Spleen (tissue), 11 donors: ENCODE results near the gene BAG5. TPM values are rescaled to one million over a fixed set of nuclear protein-coding genes. Genes with fewer than 3 reads are reported as not detected.
A peak's percentile ranks its signal among the peaks of the same experiment; 100 is the strongest.

ENCODE experiments used
- DNase-seq: peaks from one replicate; pipeline ENCODE4 v3.0.0-alpha.2; 2020
- H3K27ac ChIP-seq, 8 donors: fragments of 200-600 bp; sonication (generic) in 7 of 8; 1 replicate in 4 of 8; 2 replicates in 4 of 8; pipeline versions ENCODE4 v1.5.0 to v1.8.0; 2016 to 2021; ENCODE audit warnings: inconsistent platforms in 4 of 8, mild to moderate bottlenecking in 4 of 8, moderate library complexity in 1 of 8
- H3K27me3 ChIP-seq, 7 donors: fragments of 200-600 bp; sonication (generic) in 6 of 7; replicated peaks in 1 of 7; 1 replicate in 4 of 7; 2 replicates in 3 of 7; pipeline versions ENCODE4 v1.5.0 to v1.8.0; 2016 to 2021; ENCODE audit warnings: inconsistent platforms in 3 of 7, mild to moderate bottlenecking in 1 of 7
- H3K36me3 ChIP-seq, 6 donors: fragments of 200-600 bp; sonication (generic) in 5 of 6; 1 replicate in 4 of 6; 2 replicates in 2 of 6; pipeline versions ENCODE4 v1.5.0 to v1.8.0; 2016 to 2021; ENCODE audit warnings: inconsistent platforms in 2 of 6
- H3K4me1 ChIP-seq, 6 donors: fragments of 200-600 bp; sonication (generic) in 5 of 6; 1 replicate in 3 of 6; 2 replicates in 3 of 6; pipeline versions ENCODE4 v1.5.0 to v1.8.0; 2016 to 2021; ENCODE audit warnings: inconsistent platforms in 3 of 6
- H3K4me3 ChIP-seq, 8 donors: fragments of 200-600 bp; sonication (generic) in 7 of 8; 1 replicate in 4 of 8; 2 replicates in 4 of 8; pipeline versions ENCODE4 v1.5.0 to v1.8.0; 2016 to 2021; ENCODE audit warnings: inconsistent platforms in 4 of 8, mild to moderate bottlenecking in 4 of 8, moderate library complexity in 2 of 8
- H3K9me3 ChIP-seq, 8 donors: fragments of 200-600 bp; sonication (generic) in 7 of 8; 1 replicate in 4 of 8; 2 replicates in 4 of 8; pipeline versions ENCODE4 v1.5.0 to v1.8.0; 2016 to 2021; ENCODE audit warnings: inconsistent platforms in 4 of 8
- CTCF ChIP-seq, 11 experiments: fragments of 200-600 bp in 7 of 11; fragments of 450-650 bp in 4 of 11; sonication (generic) in 4 of 11; IDR thresholded peaks in 8 of 11; conservative IDR thresholded peaks in 3 of 11; 1 replicate in 7 of 11; 2 replicates in 4 of 11; pipeline versions ENCODE4 v1.4.0 to v1.8.0; 2016 to 2021; ENCODE audit warnings: antibody characterized with exemption in 11 of 11, inconsistent platforms in 4 of 11, mild to moderate bottlenecking in 1 of 11
- POLR2A ChIP-seq, 3 donors: fragments of 450-650 bp; IDR thresholded peaks; one replicate each; pipeline ENCODE4 v1.5.1; 2017; ENCODE audit warnings: antibody characterized with exemption in 3 of 3, mild to moderate bottlenecking in 1 of 3
- POLR2AphosphoS5 ChIP-seq, 3 donors: sonication (generic); formaldehyde crosslinking; IDR thresholded peaks; one replicate each; pipeline ENCODE4 v1.5.1; 2017; ENCODE audit warnings: antibody characterized with exemption in 3 of 3
- WGBS, 5 donors: extraction: QIAGEN DNeasy Blood & Tissue Kit in 3 of 5; methylation state at CpG; one replicate each; pipeline versions ENCODE4 v1.1.5 to v1.1.7; 2013 to 2018; 5-methylcytosine and 5-hydroxymethylcytosine counted together
- intact Hi-C: fragments of 100-400 bp; cut with DNase I; formaldehyde crosslinking; loops from one replicate; pipeline ENCODE4 v1.15.0; 2023; ENCODE audit warnings: low total_unique reads
- polyA plus RNA-seq, 3 donors: library from polyadenylated mRNA; stranded (reverse); fragments of 200-250 nt; gene quantifications; one replicate each; pipeline ENCODE4 v1.2.1, GENCODE V29; 2013
- total RNA-seq, 7 donors: library from RNA; depleted of rRNA in 3 of 7; stranded (reverse); fragments of >200 nt in 3 of 7; fragmentation: NEBNext Ultra II Directional in 4 of 7; extraction: Animal tissue kit (Norgen Biotek cat#: 25700) in 4 of 7; gene quantifications; one replicate each; pipeline versions ENCODE4 v1.1.0 to v1.2.1, GENCODE V29; 2016 to 2021
- donor health status: healthy with polysubstance abuse.
- donor health status: DM: no; HTN: no; CAD: no; lungs with moderate emphysema.
- donor health status: DM: no; HTN: no; CAD: no.
- donor health status: Bipolar disorder and iron deficiency.
- donor health status: healthy.
- donor health status: DM: no; HTN: no; CAD: no.
- donor health status: DM: yes; HTN: yes; CAD: no.

BAG5 gene
- total and polyA plus RNA-seq, 10 donors: 9.3 to 42.5 (median 29.9) TPM

GRCh38 chr14:103521951-103522563, 40.4 kb downstream of the BAG5 start:
- 1 to 2% (median 2%) methylated on average over 21 to 74 of the region's 74 CpGs for WGBS, 5 donors

GRCh38 chr14:103521438-103521950, 41.0 kb downstream of the BAG5 start:
- Histone ChIP-seq H3K27ac (peak overlapping the region in 4 of 8 donors; percentile 15 to 66 (median 35)), H3K4me1 (peaks cover 28 to 67% (median 60%) of the 10 kb centered on the region in 6 donors), H3K9me3 (no peaks in the 10 kb centered on the region), H3K27me3 (peaks cover 0 to 55% (median 24%) of the 10 kb centered on the region in 7 donors), H3K4me3 (peak overlapping the region; percentile 35 to 78 (median 60)), H3K36me3 (no peaks in the 10 kb centered on the region)
- WGBS, 5 donors: 1% methylated on average over 17 to 77 of the region's 77 CpGs
- DNase-seq: peak; percentile 78
- intact Hi-C loops: no loop called here
- no peak for TF ChIP-seq CTCF (IDR thresholded peaks at IDR 0.05 in 8 of 11, conservative IDR thresholded peaks at IDR 0.05 in 3 of 11)
- TF ChIP-seq POLR2A (IDR thresholded peaks at IDR 0.05): no peak
- TF ChIP-seq POLR2AphosphoS5 (IDR thresholded peaks at IDR 0.05): no peak

More at GRCh38 chr14:103521951-103522563, 40.4 kb downstream of the BAG5 start:
- intact Hi-C loops: no loop called here
- H3K36me3 ChIP-seq: no peaks in the 10 kb centered on the region
- DNase-seq: peak; percentile 77
- H3K9me3 ChIP-seq: no peaks in the 10 kb centered on the region
- H3K27me3 ChIP-seq: peaks cover 0 to 55% (median 24%) of the 10 kb centered on the region in 7 donors
- H3K27ac ChIP-seq: peak overlapping the region in 3 of 8 donors; percentile 15 to 66 (median 42)
- H3K4me1 ChIP-seq: peaks cover 28 to 73% (median 66%) of the 10 kb centered on the region in 6 donors
- peak overlapping the region; percentile 35 to 78 (median 60) for H3K4me3 ChIP-seq
- TF ChIP-seq POLR2AphosphoS5 (IDR thresholded peaks at IDR 0.05) (no peak), POLR2A (IDR thresholded peaks at IDR 0.05) (no peak), CTCF (IDR thresholded peaks at IDR 0.05 in 8 of 11, conservative IDR thresholded peaks at IDR 0.05 in 3 of 11) (no peak)

- Histone ChIP-seq H3K9me3 (no peaks in the 10 kb centered on the region), H3K4me3 (peak overlapping the region; percentile 35 to 78 (median 60)), H3K27me3 (peaks cover 0 to 55% (median 24%) of the 10 kb centered on the region in 7 donors), H3K4me1 (peaks cover 28 to 61% (median 55%) of the 10 kb centered on the region in 6 donors), H3K36me3 (no peaks in the 10 kb centered on the region), H3K27ac (peak overlapping the region in 4 of 8 donors; percentile 15 to 66 (median 35))
- intact Hi-C loops: no loop called here
- DNase-seq: peak; percentile 92
- TF ChIP-seq POLR2AphosphoS5 (IDR thresholded peaks at IDR 0.05) (peak; percentile 72 to 82 (median 73)), CTCF (IDR thresholded peaks at IDR 0.05 in 8 of 11, conservative IDR thresholded peaks at IDR 0.05 in 3 of 11) (peak; percentile 26 to 76 (median 61)), POLR2A (IDR thresholded peaks at IDR 0.05) (no peak)
- 0 to 7% (median 1%) methylated on average over 13 to 66 of the region's 66 CpGs for WGBS, 5 donors
Measured at GRCh38 chr14:103520657-103521437, 41.6 kb downstream of the BAG5 start.
